OCI-LY1 (cell line): ENCODE results near the gene LIX1L.

Source experiments
- CTCF ChIP-seq: fragments of 200-600 bp; sonication (generic), shearing (Covaris generic); IDR thresholded peaks from 2 replicates; pipeline ENCODE4 v1.5.1; 2017; ENCODE audit warnings: mild to moderate bottlenecking, antibody characterized with exemption, low read length, moderate library complexity, mixed read lengths
- EZH2 ChIP-seq: fragments of 200-600 bp; sonication (generic), shearing (Covaris generic); IDR thresholded peaks from 2 replicates; pipeline ENCODE4 v1.8.0; 2017; ENCODE audit warnings: borderline replicate concordance, mixed run types, mild to moderate bottlenecking, antibody characterized with exemption, low read length, moderate library complexity, mixed read lengths

DNA sequence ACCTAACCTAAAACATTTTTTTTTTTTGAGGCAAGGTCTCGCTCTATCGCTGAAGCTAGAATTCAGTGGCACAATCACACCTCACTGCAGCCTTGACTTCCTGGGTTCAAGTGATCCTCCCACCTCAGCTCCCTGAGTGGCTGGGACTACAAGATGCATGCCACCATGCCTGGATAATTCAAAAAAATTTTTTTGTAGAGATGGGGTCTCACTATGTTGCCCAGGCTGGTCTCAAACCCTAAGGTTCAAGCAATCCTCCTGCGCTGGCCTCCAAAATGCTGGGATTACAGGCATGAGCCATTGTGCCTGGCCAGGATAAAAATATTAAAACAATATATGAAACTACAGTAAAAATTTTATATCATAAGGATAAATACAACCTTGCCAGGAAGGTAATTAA is 4.9 kb downstream of the LIX1L start:
- TF ChIP-seq CTCF (no peak), EZH2 (no peak)
